Measurements from ENCODE around the gene ACTN4. TPM values are rescaled to one million over a fixed set of nuclear protein-coding genes. Genes with fewer than 3 reads are reported as not detected.

Gene ACTN4
- total RNA-seq, 1 donor from 2014 or later, result 975 TPM

DNA sequence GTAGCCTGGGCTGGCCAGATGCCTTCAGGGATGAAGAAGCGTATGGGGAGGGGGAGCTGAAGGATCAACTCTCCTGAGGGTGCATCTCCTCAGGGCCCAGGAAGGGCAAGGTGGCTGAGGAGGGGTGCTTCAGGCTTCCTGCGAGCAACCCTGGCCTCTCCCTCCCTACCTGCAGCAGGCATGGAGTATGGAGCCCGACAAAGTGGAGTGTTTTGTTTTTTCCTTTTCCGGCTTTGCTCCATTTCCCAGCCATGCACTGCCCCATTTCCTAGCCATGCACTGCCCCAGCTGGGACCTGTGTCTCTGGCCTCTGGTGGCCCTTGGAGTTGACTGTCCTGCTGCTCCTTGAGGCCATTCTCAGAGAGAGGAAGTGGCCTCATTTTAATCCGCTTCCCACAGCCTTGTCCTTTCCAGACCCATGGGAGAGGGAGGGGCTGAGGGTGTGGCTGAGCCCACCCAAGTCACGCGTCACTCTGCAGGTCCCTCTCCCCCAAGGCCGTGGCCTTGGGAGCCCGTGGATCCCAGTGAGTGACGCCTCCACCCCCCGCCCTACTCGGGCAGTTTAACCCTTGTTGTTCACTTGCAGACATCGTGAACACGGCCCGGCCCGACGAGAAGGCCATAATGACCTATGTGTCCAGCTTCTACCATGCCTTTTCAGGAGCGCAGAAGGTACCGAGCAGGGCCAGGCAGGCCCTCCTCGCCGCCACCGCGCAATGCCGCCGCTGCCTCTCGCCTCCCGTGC, 62.4 kb downstream of the ACTN4 start:
- H3K4me3 Mint-ChIP-seq (ENCODE audit: unreplicated experiment), result no peak overlapping the region
- peak overlapping the region; percentile 96 for H3K27ac Mint-ChIP-seq (ENCODE audit: unreplicated experiment)
- no peaks in the 10 kb centered on the region for H3K36me3 Mint-ChIP-seq (ENCODE audit: unreplicated experiment)
- peaks cover 18% of the 10 kb centered on the region for H3K27me3 Mint-ChIP-seq (ENCODE audit: unreplicated experiment)
- no peak for DNase-seq
- peaks cover 24% of the 10 kb centered on the region for H3K9me3 Mint-ChIP-seq (ENCODE audit: unreplicated experiment)
- peaks cover 5% of the 10 kb centered on the region for H3K4me1 Mint-ChIP-seq (ENCODE audit: low read depth, unreplicated experiment)
- TF ChIP-seq, protein P1, sequence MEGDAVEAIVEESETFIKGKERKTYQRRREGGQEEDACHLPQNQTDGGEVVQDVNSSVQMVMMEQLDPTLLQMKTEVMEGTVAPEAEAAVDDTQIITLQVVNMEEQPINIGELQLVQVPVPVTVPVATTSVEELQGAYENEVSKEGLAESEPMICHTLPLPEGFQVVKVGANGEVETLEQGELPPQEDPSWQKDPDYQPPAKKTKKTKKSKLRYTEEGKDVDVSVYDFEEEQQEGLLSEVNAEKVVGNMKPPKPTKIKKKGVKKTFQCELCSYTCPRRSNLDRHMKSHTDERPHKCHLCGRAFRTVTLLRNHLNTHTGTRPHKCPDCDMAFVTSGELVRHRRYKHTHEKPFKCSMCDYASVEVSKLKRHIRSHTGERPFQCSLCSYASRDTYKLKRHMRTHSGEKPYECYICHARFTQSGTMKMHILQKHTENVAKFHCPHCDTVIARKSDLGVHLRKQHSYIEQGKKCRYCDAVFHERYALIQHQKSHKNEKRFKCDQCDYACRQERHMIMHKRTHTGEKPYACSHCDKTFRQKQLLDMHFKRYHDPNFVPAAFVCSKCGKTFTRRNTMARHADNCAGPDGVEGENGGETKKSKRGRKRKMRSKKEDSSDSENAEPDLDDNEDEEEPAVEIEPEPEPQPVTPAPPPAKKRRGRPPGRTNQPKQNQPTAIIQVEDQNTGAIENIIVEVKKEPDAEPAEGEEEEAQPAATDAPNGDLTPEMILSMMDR (IDR thresholded peaks at IDR 0.05; ENCODE audit: partially characterized antibody, unreplicated experiment), result no peak

DNA sequence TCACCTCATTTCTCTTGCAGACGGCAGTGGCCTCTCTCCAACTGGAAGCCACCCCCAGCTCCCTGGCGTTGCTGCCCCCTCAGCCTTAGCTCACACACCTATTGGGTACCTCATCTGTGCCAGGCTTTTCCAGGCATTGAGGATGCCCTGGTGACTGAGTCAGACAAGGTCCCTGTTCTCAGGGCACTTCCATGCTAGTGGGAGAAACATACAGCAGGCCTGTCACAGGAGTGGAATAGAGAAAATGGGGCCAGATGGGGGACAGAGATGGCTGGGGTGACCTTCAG, 62.9 kb downstream of the ACTN4 start:
- Mint-ChIP-seq H3K36me3 (ENCODE audit: unreplicated experiment) (no peaks in the 10 kb centered on the region), H3K4me1 (ENCODE audit: low read depth, unreplicated experiment) (peaks cover 5% of the 10 kb centered on the region), H3K27ac (ENCODE audit: unreplicated experiment) (peak overlapping the region; percentile 96), H3K27me3 (ENCODE audit: unreplicated experiment) (peaks cover 18% of the 10 kb centered on the region), H3K9me3 (ENCODE audit: unreplicated experiment) (peaks cover 24% of the 10 kb centered on the region), H3K4me3 (ENCODE audit: unreplicated experiment) (no peak overlapping the region)
- TF ChIP-seq, protein P1 (IDR thresholded peaks at IDR 0.05; ENCODE audit: partially characterized antibody, unreplicated experiment), result no peak
- DNase-seq, result no peak

DNA sequence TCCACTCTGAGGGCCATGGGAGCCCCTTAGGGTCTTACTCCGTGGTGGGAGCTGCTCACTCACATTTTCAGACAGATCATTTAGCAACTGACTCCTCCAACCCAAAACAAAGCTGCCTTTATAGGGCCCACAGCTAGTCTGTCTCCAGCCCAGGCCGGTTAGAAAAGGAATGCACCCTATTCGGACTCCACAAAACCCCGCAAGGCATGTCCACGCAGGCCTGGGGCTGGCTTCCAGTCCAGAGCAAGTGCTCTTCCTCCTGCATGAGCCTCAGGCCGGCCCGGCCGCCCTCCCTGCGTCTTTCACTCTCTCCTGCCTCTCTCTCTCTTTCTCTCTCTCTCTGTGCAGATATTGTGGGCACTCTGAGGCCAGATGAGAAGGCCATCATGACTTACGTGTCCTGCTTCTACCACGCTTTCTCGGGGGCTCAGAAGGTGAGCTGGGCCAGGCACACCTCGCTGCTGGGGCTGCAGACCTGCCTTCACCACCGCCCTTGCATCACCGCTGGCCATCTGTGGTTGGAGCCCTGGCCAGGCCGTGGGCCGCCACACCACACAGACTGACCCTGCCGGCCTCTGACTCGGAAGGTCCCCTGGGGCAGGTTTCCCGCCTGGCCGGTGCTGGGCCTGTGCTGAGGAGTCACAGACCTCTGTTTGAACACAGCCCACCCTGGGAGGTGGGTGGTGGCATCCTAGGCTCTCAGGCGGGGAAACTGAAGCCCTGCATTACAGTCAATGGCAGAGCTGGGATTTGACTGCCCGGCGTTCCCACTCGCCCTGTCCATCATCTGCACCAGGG, 63.7 kb downstream of the ACTN4 start:
- Mint-ChIP-seq H3K36me3 (ENCODE audit: unreplicated experiment) (no peaks in the 10 kb centered on the region), H3K27ac (ENCODE audit: unreplicated experiment) (peak overlapping the region; percentile 96), H3K4me1 (ENCODE audit: low read depth, unreplicated experiment) (peaks cover 3% of the 10 kb centered on the region), H3K4me3 (ENCODE audit: unreplicated experiment) (peak overlapping the region; percentile 38), H3K9me3 (ENCODE audit: unreplicated experiment) (peaks cover 20% of the 10 kb centered on the region), H3K27me3 (ENCODE audit: unreplicated experiment) (peaks cover 12% of the 10 kb centered on the region)
- TF ChIP-seq, protein P1 (IDR thresholded peaks at IDR 0.05; ENCODE audit: partially characterized antibody, unreplicated experiment), result no peak
- DNase-seq, result peak; percentile 54

GRCh38 chr19:38711726-38712153, 64.3 kb downstream of the ACTN4 start:
- H3K27me3 Mint-ChIP-seq (ENCODE audit: unreplicated experiment), result peaks cover 10% of the 10 kb centered on the region
- H3K4me3 Mint-ChIP-seq (ENCODE audit: unreplicated experiment), result no peak overlapping the region
- peaks cover 18% of the 10 kb centered on the region for H3K9me3 Mint-ChIP-seq (ENCODE audit: unreplicated experiment)
- DNase-seq, result no peak
- no peaks in the 10 kb centered on the region for H3K36me3 Mint-ChIP-seq (ENCODE audit: unreplicated experiment)
- TF ChIP-seq, protein P1 (IDR thresholded peaks at IDR 0.05; ENCODE audit: partially characterized antibody, unreplicated experiment), result no peak
- H3K27ac Mint-ChIP-seq (ENCODE audit: unreplicated experiment), result no peak overlapping the region
- H3K4me1 Mint-ChIP-seq (ENCODE audit: low read depth, unreplicated experiment), result peaks cover 3% of the 10 kb centered on the region
